Neural cell (in vitro differentiated cells): ENCODE data around the gene ROR2. TPM values are rescaled to one million over a fixed set of nuclear protein-coding genes. Genes with fewer than 3 reads are reported as not detected.

Source experiments
- H2AFZ ChIP-seq: fragments of 200-600, 300-800 bp; sonication (generic), shearing (Covaris generic); 2 replicates; pipeline ENCODE4 v1.6.0; 2014; ENCODE audit warnings: low read depth, mild to moderate bottlenecking, antibody characterized with exemption, low read length, moderate library complexity
- H3F3A ChIP-seq: fragments of 200-600 bp; shearing (Covaris generic); 2 replicates; pipeline ENCODE4 v1.6.1; 2016; ENCODE audit warnings: mild to moderate bottlenecking, moderate library complexity, mixed read lengths, antibody characterized with exemption, low read length; ENCODE audit not compliant: insufficient read depth, poor library complexity, severe bottlenecking
- H3K27ac ChIP-seq: fragments of 200-600, 300-800 bp; sonication (generic), shearing (Covaris generic); 2 replicates; pipeline ENCODE4 v1.5.1; 2014; ENCODE audit warnings: mild to moderate bottlenecking, low read length, moderate library complexity
- H3K27me3 ChIP-seq: fragments of 300-800, 200-600 bp; sonication (generic), shearing (Covaris generic); 2 replicates; pipeline ENCODE4 v1.6.0; 2014; ENCODE audit warnings: mild to moderate bottlenecking, low read depth, low read length, moderate library complexity; ENCODE audit not compliant: insufficient read depth
- H3K36me3 ChIP-seq: fragments of 300-800, 200-600 bp; sonication (generic), shearing (Covaris generic); 2 replicates; pipeline ENCODE4 v1.5.1; 2014; ENCODE audit warnings: mild to moderate bottlenecking, antibody characterized with exemption, low read length, moderate library complexity; ENCODE audit not compliant: insufficient read depth
- H3K4me2 ChIP-seq: fragments of 300-800, 200-600 bp; sonication (generic), shearing (Covaris generic); 2 replicates; pipeline ENCODE4 v1.6.0; 2014; ENCODE audit warnings: mild to moderate bottlenecking, low read length
- H3K4me3 ChIP-seq: fragments of 300-800, 200-600 bp; sonication (generic), shearing (Covaris generic); 2 replicates; pipeline ENCODE4 v1.5.1; 2014; ENCODE audit warnings: mild to moderate bottlenecking, low read length, moderate library complexity
- H3K79me2 ChIP-seq: fragments of 200-600 bp; shearing (Covaris generic); replicated peaks from 2 replicates; pipeline ENCODE4 v1.6.0; 2014; ENCODE audit warnings: mild to moderate bottlenecking, low read length, moderate library complexity; ENCODE audit not compliant: insufficient read depth
- H3K9ac ChIP-seq: fragments of 300-800, 200-600 bp; sonication (generic), shearing (Covaris generic); 2 replicates; pipeline ENCODE4 v1.6.1; 2016; ENCODE audit warnings: mild to moderate bottlenecking, low read length, mixed read lengths
- H3K9me2 ChIP-seq: fragments of 200-600 bp; shearing (Covaris generic); 2 replicates; pipeline ENCODE4 v1.6.1; 2016; ENCODE audit warnings: mild to moderate bottlenecking, low read length, mixed read lengths; ENCODE audit not compliant: insufficient read depth
- H3K9me3 ChIP-seq: fragments of 200-600, 300-800 bp; sonication (generic), shearing (Covaris generic); 2 replicates; pipeline ENCODE4 v1.6.1; 2016; ENCODE audit warnings: mild to moderate bottlenecking, mixed run types, low read length, moderate library complexity, mixed read lengths
- H4K20me1 ChIP-seq: fragments of 200-600 bp; shearing (Covaris generic); 2 replicates; pipeline ENCODE4 v1.6.1; 2016; ENCODE audit warnings: mild to moderate bottlenecking, mixed run types; ENCODE audit not compliant: insufficient read depth
- EP300 ChIP-seq: fragments of 450-650 bp; conservative IDR thresholded peaks from 2 replicates; pipeline ENCODE4 v1.6.1; 2014; ENCODE audit warnings: antibody characterized with exemption, mild to moderate bottlenecking, moderate library complexity; ENCODE audit not compliant: poor library complexity, severe bottlenecking
- EZH2 ChIP-seq: fragments of 200-600, 300-800 bp; shearing (Covaris generic), sonication (generic); IDR thresholded peaks from 2 replicates; pipeline ENCODE4 v1.6.1; 2014; ENCODE audit warnings: antibody characterized with exemption, low read length, borderline replicate concordance, mild to moderate bottlenecking; ENCODE audit not compliant: insufficient read depth, poor library complexity, severe bottlenecking
- MXI1 ChIP-seq: fragments of 450-650 bp; conservative IDR thresholded peaks from 2 replicates; pipeline ENCODE4 v1.6.1; 2014; ENCODE audit warnings: antibody characterized with exemption, mild to moderate bottlenecking; ENCODE audit not compliant: poor library complexity, severe bottlenecking
- POLR2AphosphoS5 ChIP-seq: IDR thresholded peaks from 2 replicates; pipeline ENCODE4 v1.6.1; 2012
- RAD21 ChIP-seq: fragments of 450-650 bp; conservative IDR thresholded peaks from 2 replicates; pipeline ENCODE4 v1.6.1; 2014; ENCODE audit warnings: antibody characterized with exemption, mild to moderate bottlenecking, moderate library complexity
- SMC3 ChIP-seq: fragments of 450-650 bp; conservative IDR thresholded peaks from 2 replicates; pipeline ENCODE4 v1.6.1; 2014; ENCODE audit warnings: antibody characterized with exemption, mild to moderate bottlenecking, moderate library complexity; ENCODE audit not compliant: poor library complexity
- TAF1 ChIP-seq: IDR thresholded peaks from 2 replicates; pipeline ENCODE4 v1.6.1; 2012; ENCODE audit warnings: low read depth
- polyA plus RNA-seq: library from polyadenylated mRNA; depleted of rRNA; stranded (reverse); fragments of >200 nt; gene quantifications from 2 replicates; pipeline ENCODE4 v1.2.3, GENCODE V29; 2014
- TF ChIP-seq, protein P1 (sequence below): IDR thresholded peaks from 2 replicates; pipeline ENCODE4 v1.6.1; 2012; ENCODE audit warnings: borderline replicate concordance
- TF ChIP-seq, protein P2 (sequence below): fragments of 450-650 bp; IDR thresholded peaks from 2 replicates; pipeline ENCODE4 v1.5.1; 2014; ENCODE audit warnings: antibody characterized with exemption, mild to moderate bottlenecking, moderate library complexity; ENCODE audit not compliant: poor library complexity, severe bottlenecking

ROR2 gene
- polyA plus RNA-seq, 1 donor from 2014 or later = 0.33 TPM

DNA sequence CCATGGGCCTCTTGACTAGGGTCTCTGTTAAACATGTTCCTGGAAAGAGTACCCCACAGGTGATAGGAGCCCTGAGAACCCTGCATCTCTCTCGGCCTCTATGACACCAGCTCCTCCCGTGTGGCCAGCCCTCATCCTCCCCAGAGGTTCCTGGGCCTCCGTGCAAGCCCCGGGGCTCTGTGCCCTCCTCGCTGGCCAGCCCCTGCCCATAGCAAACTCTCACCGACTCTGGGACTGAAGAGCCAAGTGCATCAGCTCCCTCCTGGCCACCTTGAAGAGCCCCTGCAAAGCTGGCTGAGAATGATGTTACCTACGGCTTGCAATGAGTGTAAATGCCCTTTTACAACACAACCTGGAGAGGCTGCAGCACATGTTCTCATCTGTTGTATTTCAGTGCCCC is 224.4 kb downstream of the ROR2 start:
- Histone ChIP-seq H3F3A (no peaks in the 10 kb centered on the region), H3K27ac (no peak overlapping the region), H4K20me1 (no peaks in the 10 kb centered on the region), H3K9ac (no peak overlapping the region), H3K27me3 (no peaks in the 10 kb centered on the region), H3K9me2 (no peaks in the 10 kb centered on the region), H3K36me3 (no peaks in the 10 kb centered on the region), H3K4me2 (no peak overlapping the region), H3K79me2 (no peaks in the 10 kb centered on the region), H2AFZ (no peak overlapping the region), H3K9me3 (no peaks in the 10 kb centered on the region), H3K4me3 (no peak overlapping the region)
- TF ChIP-seq RAD21 = no peak
- TF ChIP-seq, protein P1, sequence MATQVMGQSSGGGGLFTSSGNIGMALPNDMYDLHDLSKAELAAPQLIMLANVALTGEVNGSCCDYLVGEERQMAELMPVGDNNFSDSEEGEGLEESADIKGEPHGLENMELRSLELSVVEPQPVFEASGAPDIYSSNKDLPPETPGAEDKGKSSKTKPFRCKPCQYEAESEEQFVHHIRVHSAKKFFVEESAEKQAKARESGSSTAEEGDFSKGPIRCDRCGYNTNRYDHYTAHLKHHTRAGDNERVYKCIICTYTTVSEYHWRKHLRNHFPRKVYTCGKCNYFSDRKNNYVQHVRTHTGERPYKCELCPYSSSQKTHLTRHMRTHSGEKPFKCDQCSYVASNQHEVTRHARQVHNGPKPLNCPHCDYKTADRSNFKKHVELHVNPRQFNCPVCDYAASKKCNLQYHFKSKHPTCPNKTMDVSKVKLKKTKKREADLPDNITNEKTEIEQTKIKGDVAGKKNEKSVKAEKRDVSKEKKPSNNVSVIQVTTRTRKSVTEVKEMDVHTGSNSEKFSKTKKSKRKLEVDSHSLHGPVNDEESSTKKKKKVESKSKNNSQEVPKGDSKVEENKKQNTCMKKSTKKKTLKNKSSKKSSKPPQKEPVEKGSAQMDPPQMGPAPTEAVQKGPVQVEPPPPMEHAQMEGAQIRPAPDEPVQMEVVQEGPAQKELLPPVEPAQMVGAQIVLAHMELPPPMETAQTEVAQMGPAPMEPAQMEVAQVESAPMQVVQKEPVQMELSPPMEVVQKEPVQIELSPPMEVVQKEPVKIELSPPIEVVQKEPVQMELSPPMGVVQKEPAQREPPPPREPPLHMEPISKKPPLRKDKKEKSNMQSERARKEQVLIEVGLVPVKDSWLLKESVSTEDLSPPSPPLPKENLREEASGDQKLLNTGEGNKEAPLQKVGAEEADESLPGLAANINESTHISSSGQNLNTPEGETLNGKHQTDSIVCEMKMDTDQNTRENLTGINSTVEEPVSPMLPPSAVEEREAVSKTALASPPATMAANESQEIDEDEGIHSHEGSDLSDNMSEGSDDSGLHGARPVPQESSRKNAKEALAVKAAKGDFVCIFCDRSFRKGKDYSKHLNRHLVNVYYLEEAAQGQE = no peak
- TF ChIP-seq EP300 = no peak

DNA sequence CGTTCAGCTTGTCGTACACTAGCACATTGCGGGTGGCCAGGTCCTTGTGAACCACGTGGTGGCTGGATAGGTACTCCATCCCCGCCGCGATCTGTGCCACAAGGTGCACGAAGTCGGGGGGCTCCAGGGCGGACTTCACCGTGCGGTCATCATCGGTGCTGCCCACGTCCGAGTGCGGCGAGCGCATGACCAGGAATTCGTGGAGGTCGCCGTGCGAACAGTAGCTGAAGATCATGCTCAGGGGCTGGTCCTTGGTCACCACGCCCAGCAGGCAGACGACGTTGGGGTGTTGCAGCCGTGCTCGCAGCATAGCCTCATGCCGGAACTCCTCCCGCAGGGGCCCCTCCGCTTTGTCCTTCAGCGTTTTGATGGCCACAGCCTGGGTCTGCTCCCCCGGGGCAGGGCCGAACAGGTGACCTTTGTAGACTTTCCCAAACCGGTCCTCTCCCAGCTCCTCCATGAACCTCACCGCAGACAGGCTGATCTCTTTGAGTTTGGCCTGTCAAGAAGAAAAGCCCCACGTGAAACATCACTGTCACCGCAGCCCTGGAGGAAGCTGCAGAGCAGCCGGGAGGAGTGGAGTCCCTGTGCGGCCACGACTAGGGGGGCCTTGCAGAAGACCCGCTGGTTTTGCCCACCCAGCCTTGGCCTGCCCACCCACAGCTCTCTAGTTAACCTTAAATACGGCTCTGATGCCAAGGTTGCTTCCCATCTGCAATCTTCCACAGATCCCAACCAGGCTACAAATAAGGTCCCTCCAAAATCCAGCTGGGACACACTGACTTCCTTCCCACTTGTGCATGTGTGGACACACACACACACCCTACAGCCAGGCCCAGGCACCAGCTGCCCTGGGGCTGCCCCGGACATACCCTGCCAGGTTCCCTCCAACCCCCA is 225.2 kb downstream of the ROR2 start:
- no peaks in the 10 kb centered on the region for H3K9me3 ChIP-seq
- H2AFZ ChIP-seq = no peak overlapping the region
- H3K79me2 ChIP-seq = no peaks in the 10 kb centered on the region
- H3K4me2 ChIP-seq = no peak overlapping the region
- no peaks in the 10 kb centered on the region for H3F3A ChIP-seq
- H3K27ac ChIP-seq = no peak overlapping the region
- no peak overlapping the region for H3K4me3 ChIP-seq
- TF ChIP-seq, protein P2, sequence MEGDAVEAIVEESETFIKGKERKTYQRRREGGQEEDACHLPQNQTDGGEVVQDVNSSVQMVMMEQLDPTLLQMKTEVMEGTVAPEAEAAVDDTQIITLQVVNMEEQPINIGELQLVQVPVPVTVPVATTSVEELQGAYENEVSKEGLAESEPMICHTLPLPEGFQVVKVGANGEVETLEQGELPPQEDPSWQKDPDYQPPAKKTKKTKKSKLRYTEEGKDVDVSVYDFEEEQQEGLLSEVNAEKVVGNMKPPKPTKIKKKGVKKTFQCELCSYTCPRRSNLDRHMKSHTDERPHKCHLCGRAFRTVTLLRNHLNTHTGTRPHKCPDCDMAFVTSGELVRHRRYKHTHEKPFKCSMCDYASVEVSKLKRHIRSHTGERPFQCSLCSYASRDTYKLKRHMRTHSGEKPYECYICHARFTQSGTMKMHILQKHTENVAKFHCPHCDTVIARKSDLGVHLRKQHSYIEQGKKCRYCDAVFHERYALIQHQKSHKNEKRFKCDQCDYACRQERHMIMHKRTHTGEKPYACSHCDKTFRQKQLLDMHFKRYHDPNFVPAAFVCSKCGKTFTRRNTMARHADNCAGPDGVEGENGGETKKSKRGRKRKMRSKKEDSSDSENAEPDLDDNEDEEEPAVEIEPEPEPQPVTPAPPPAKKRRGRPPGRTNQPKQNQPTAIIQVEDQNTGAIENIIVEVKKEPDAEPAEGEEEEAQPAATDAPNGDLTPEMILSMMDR = no peak
- TF ChIP-seq POLR2AphosphoS5 = no peak
- no peak for TF ChIP-seq MXI1
- TF ChIP-seq SMC3 = no peak
- TF ChIP-seq, protein P1 = no peak
- TF ChIP-seq TAF1 = no peak
- TF ChIP-seq RAD21 = no peak
- TF ChIP-seq EP300 = no peak
- TF ChIP-seq EZH2 = no peak
- H3K27me3 ChIP-seq = no peaks in the 10 kb centered on the region
- H3K36me3 ChIP-seq = no peaks in the 10 kb centered on the region
- H4K20me1 ChIP-seq = no peaks in the 10 kb centered on the region
- H3K9me2 ChIP-seq = no peaks in the 10 kb centered on the region
- H3K9ac ChIP-seq = no peak overlapping the region
